Sigmoid colon (tissue), 7 donors: ENCODE data around the gene F3. TPM values are rescaled to one million over a fixed set of nuclear protein-coding genes. Genes with fewer than 3 reads are reported as not detected.

Experiments
- DNase-seq: peaks from one replicate; pipeline ENCODE4 v3.0.0-alpha.2; 2019
- H3K27ac ChIP-seq, 4 donors: fragments of 200-600 bp; sonication (generic); one replicate each; pipeline ENCODE4 v1.5.1; 2016 to 2019; ENCODE audit warnings: mild to moderate bottlenecking in 1 of 4
- H3K27me3 ChIP-seq, 3 donors: fragments of 200-600 bp; sonication (generic); one replicate each; pipeline ENCODE4 v1.5.1; 2019; ENCODE audit warnings: mild to moderate bottlenecking in 1 of 3
- H3K36me3 ChIP-seq, 4 donors: fragments of 200-600 bp; sonication (generic); one replicate each; pipeline ENCODE4 v1.5.1; 2016 to 2019
- H3K4me1 ChIP-seq, 4 donors: fragments of 200-600 bp; sonication (generic); one replicate each; pipeline ENCODE4 v1.5.1; 2017 to 2019
- H3K4me3 ChIP-seq, 4 donors: fragments of 200-600 bp; sonication (generic); one replicate each; pipeline ENCODE4 v1.5.1; 2017 to 2019; ENCODE audit warnings: mild to moderate bottlenecking in 2 of 4, moderate library complexity in 1 of 4
- H3K9me3 ChIP-seq, 4 donors: fragments of 200-600 bp in 3 of 4; sonication (generic) in 3 of 4; one replicate each; pipeline versions ENCODE4 v1.5.1 to v1.6.1; 2013 to 2019
- EP300 ChIP-seq, 4 donors: sonication (generic); formaldehyde crosslinking; IDR thresholded peaks; one replicate each; pipeline ENCODE4 v1.6.1; 2017; ENCODE audit warnings: antibody characterized with exemption in 4 of 4
- POLR2A ChIP-seq, 2 donors: fragments of 450-650 bp; IDR thresholded peaks; one replicate each; pipeline ENCODE4 v1.6.1; 2016; ENCODE audit warnings: antibody characterized with exemption in 2 of 2, mild to moderate bottlenecking in 2 of 2, moderate library complexity in 2 of 2
- POLR2AphosphoS5 ChIP-seq, 4 donors: sonication (generic); formaldehyde crosslinking; IDR thresholded peaks; one replicate each; pipeline ENCODE4 v1.6.1; 2017; ENCODE audit warnings: antibody characterized with exemption in 4 of 4
- WGBS, 2 donors: extraction: QIAGEN DNeasy Blood & Tissue Kit; methylation state at CpG; one replicate each; pipeline ENCODE4 v1.1.7; 2013; 5-methylcytosine and 5-hydroxymethylcytosine counted together
- intact Hi-C: fragments of 100-400 bp; cut with DNase I; formaldehyde crosslinking; loops from one replicate; pipeline ENCODE4 v1.15.1; 2023
- polyA plus RNA-seq, 3 donors: library from polyadenylated mRNA; stranded (reverse); fragments of 200-250 nt; gene quantifications; one replicate each; pipeline ENCODE4 v1.2.3, GENCODE V29; 2013
- total RNA-seq, 4 donors: library from RNA; depleted of rRNA; stranded (reverse); fragments of >200 nt; gene quantifications; one replicate each; pipeline ENCODE4 v1.1.0, GENCODE V29; 2016
- TF ChIP-seq, protein P1 (sequence below), 4 experiments: fragments of 450-650 bp in 3 of 4; fragments of 200-600 bp in 1 of 4; IDR thresholded peaks; one replicate each; pipeline ENCODE4 v1.5.1; 2016 to 2019; ENCODE audit warnings: antibody characterized with exemption in 4 of 4, mild to moderate bottlenecking in 3 of 4, moderate library complexity in 2 of 4
- donor health status: healthy with polysubstance abuse.
- donor health status: Bipolar disorder and iron deficiency.
- donor health status: healthy.

F3 gene
- total and polyA plus RNA-seq, 7 donors, result 9.9 to 53.7 (median 19.3) TPM

GRCh38 chr1:94532077-94532476 is 9.5 kb downstream of the F3 start:
- intact Hi-C loops, result no loop called here
- TF ChIP-seq, protein P1, sequence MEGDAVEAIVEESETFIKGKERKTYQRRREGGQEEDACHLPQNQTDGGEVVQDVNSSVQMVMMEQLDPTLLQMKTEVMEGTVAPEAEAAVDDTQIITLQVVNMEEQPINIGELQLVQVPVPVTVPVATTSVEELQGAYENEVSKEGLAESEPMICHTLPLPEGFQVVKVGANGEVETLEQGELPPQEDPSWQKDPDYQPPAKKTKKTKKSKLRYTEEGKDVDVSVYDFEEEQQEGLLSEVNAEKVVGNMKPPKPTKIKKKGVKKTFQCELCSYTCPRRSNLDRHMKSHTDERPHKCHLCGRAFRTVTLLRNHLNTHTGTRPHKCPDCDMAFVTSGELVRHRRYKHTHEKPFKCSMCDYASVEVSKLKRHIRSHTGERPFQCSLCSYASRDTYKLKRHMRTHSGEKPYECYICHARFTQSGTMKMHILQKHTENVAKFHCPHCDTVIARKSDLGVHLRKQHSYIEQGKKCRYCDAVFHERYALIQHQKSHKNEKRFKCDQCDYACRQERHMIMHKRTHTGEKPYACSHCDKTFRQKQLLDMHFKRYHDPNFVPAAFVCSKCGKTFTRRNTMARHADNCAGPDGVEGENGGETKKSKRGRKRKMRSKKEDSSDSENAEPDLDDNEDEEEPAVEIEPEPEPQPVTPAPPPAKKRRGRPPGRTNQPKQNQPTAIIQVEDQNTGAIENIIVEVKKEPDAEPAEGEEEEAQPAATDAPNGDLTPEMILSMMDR (IDR thresholded peaks at IDR 0.05), result no peak
- TF ChIP-seq EP300 (IDR thresholded peaks at IDR 0.05), result no peak
- no peak for TF ChIP-seq POLR2AphosphoS5 (IDR thresholded peaks at IDR 0.05)
- no peak for TF ChIP-seq POLR2A (IDR thresholded peaks at IDR 0.05)
- WGBS, 2 donors, result 84 to 90% methylated on average over 3 of the region's 3 CpGs
- peaks cover 0 to 10% (median 0%) of the 10 kb centered on the region in 4 donors for H3K4me1 ChIP-seq
- no peaks in the 10 kb centered on the region for H3K9me3 ChIP-seq
- H3K36me3 ChIP-seq, result peaks cover 3 to 69% (median 8%) of the 10 kb centered on the region in 4 donors
- H3K4me3 ChIP-seq, result no peak overlapping the region
- no peak overlapping the region for H3K27ac ChIP-seq
- no peaks in the 10 kb centered on the region for H3K27me3 ChIP-seq
- DNase-seq, result no peak

DNA sequence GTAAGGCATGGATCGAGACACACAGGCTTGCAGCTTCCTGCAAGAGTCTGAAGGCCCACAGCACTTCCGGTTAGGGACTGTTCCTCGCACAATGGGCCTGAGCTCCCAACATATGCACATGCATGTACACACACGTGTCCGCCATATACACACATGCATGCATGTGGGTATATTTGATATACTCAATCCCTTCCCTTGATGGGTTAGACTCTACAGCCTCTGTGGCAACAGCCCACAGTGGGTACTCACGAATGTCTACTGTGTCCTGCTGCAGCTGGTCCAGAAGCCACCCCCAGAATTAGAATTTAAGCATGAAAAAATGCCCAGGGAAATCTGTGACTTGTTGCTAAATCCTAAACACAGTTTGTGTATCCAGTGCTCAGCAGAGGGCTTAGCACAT is 9.9 kb downstream of the F3 start:
- 82 to 91% methylated on average over 6 of the region's 6 CpGs for WGBS, 2 donors
- no peak overlapping the region for H3K27ac ChIP-seq
- no peak for TF ChIP-seq POLR2AphosphoS5 (IDR thresholded peaks at IDR 0.05)
- TF ChIP-seq, protein P1 (IDR thresholded peaks at IDR 0.05), result no peak
- no peak for TF ChIP-seq POLR2A (IDR thresholded peaks at IDR 0.05)
- no peak for TF ChIP-seq EP300 (IDR thresholded peaks at IDR 0.05)
- no peaks in the 10 kb centered on the region for H3K9me3 ChIP-seq
- H3K4me3 ChIP-seq, result no peak overlapping the region
- peaks cover 0 to 10% (median 0%) of the 10 kb centered on the region in 4 donors for H3K4me1 ChIP-seq
- DNase-seq, result no peak
- peaks cover 3 to 69% (median 8%) of the 10 kb centered on the region in 4 donors for H3K36me3 ChIP-seq
- intact Hi-C loops, result no loop called here
- H3K27me3 ChIP-seq, result no peaks in the 10 kb centered on the region

DNA sequence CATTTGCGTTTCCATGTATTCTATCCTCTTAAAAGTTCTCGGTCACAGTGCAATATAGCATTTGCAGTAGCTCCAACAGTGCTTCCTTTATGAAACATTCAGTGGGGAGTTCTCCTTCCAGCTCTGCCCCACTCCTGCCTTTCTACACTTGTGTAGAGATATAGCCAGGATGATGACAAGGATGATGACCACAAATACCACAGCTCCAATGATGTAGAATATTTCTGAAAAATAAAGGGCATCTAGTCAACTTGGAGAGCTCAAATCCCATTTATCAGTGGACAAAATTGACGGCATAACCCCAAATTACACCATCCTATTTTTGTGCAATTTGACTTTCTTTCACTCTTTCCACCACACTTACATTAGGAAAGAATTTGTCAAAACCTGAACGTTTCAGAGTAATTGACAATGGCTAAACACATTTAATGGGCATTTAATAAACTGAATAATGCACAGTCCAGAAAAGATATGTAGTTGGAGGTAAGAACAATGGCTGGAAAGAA is 11.1 kb downstream of the F3 start:
- no peak for TF ChIP-seq POLR2A (IDR thresholded peaks at IDR 0.05)
- no peak for TF ChIP-seq EP300 (IDR thresholded peaks at IDR 0.05)
- TF ChIP-seq POLR2AphosphoS5 (IDR thresholded peaks at IDR 0.05), result no peak
- TF ChIP-seq, protein P1 (IDR thresholded peaks at IDR 0.05), result no peak
- no peak overlapping the region for H3K27ac ChIP-seq
- peaks cover 0 to 10% (median 0%) of the 10 kb centered on the region in 4 donors for H3K4me1 ChIP-seq
- intact Hi-C loops, result no loop called here
- no peak for DNase-seq
- H3K9me3 ChIP-seq, result no peaks in the 10 kb centered on the region
- H3K4me3 ChIP-seq, result no peak overlapping the region
- no peaks in the 10 kb centered on the region for H3K27me3 ChIP-seq
- WGBS, 2 donors, result 84 to 91% methylated on average over 4 of the region's 4 CpGs
- H3K36me3 ChIP-seq, result peaks cover 3 to 59% (median 8%) of the 10 kb centered on the region in 4 donors

DNA sequence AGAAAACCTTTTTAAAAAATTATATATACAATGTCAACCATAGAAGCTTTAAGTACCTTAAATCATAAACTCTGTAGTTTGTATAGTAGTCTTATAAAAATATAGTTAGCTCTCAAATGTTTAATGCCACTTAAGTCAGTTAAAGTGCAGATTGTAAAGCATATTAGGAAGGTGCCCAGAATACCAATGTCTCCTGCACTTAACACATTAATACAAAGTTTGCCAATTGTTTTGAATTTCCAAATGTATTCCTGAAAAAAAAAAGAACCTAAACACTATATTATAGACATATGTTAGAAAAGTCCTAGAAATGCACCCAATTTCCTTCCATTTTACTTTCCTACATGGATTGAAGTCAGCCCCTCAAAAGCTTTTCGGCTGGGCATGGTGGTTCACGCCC is 12.1 kb downstream of the F3 start:
- DNase-seq, result no peak
- Histone ChIP-seq H3K4me1 (peaks cover 0 to 10% (median 0%) of the 10 kb centered on the region in 4 donors), H3K36me3 (peaks cover under 1 to 49% (median 6%) of the 10 kb centered on the region in 4 donors), H3K4me3 (no peak overlapping the region), H3K27me3 (no peaks in the 10 kb centered on the region), H3K27ac (no peak overlapping the region), H3K9me3 (no peaks in the 10 kb centered on the region)
- TF ChIP-seq, protein P1 (IDR thresholded peaks at IDR 0.05), result no peak
- TF ChIP-seq POLR2AphosphoS5 (IDR thresholded peaks at IDR 0.05), result no peak
- no peak for TF ChIP-seq POLR2A (IDR thresholded peaks at IDR 0.05)
- TF ChIP-seq EP300 (IDR thresholded peaks at IDR 0.05), result no peak
- WGBS, 2 donors, result 92 to 93% methylated on average over 2 of the region's 2 CpGs
- intact Hi-C loops, result no loop called here

- TF ChIP-seq POLR2AphosphoS5 (IDR thresholded peaks at IDR 0.05), result no peak
- TF ChIP-seq EP300 (IDR thresholded peaks at IDR 0.05), result no peak
- no peak for TF ChIP-seq POLR2A (IDR thresholded peaks at IDR 0.05)
- WGBS, 2 donors, result 95 to 97% methylated on average over 5 of the region's 5 CpGs
These were observed 12.7 kb downstream of the F3 start for GRCh38 chr1:94528826-94529225.

More at GRCh38 chr1:94528826-94529225, 12.7 kb downstream of the F3 start:
- no peak overlapping the region for H3K27ac ChIP-seq
- intact Hi-C loops, result no loop called here
- H3K9me3 ChIP-seq, result no peaks in the 10 kb centered on the region
- H3K36me3 ChIP-seq, result peaks cover 0 to 45% (median 6%) of the 10 kb centered on the region in 4 donors
- DNase-seq, result no peak
- no peak overlapping the region for H3K4me3 ChIP-seq
- no peaks in the 10 kb centered on the region for H3K27me3 ChIP-seq
- H3K4me1 ChIP-seq, result peaks cover 0 to 10% (median 0%) of the 10 kb centered on the region in 4 donors
